DOHH2 (cell line): ENCODE data around the gene AFP.

Source experiments
- EZH2phosphoT487 ChIP-seq: fragments of 200-600 bp; sonication (generic); IDR thresholded peaks from 2 replicates; pipeline ENCODE4 v1.6.1; 2017; ENCODE audit warnings: borderline replicate concordance, mild to moderate bottlenecking, antibody characterized with exemption, low read length, moderate library complexity, mixed read lengths
- TF ChIP-seq, protein P1 (sequence below): fragments of 200-600 bp; sonication (generic); IDR thresholded peaks from one replicate; pipeline ENCODE4 v1.5.1; 2014; ENCODE audit warnings: antibody characterized with exemption, mild to moderate bottlenecking, low read depth, low read length; ENCODE audit not compliant: poor library complexity, severe bottlenecking

DNA sequence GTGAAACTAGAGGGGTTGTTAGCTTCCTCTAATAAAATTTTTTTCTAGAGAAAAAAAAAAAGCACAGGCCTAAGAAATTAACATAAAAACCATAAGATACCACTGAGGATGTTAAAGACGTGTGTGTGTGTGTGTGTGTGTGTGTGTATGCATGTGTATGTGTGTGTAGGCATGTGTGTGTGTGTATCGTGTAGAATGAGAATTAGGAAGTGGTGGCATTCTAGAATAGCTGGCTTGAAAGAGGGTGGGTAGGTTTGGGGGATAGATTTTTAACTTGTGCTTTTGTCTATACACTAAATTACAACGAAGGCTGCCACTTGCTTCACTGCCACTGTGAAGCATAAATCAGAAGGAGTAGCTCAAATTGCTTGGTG, 23.0 kb downstream of the AFP start:
- TF ChIP-seq, protein P1, sequence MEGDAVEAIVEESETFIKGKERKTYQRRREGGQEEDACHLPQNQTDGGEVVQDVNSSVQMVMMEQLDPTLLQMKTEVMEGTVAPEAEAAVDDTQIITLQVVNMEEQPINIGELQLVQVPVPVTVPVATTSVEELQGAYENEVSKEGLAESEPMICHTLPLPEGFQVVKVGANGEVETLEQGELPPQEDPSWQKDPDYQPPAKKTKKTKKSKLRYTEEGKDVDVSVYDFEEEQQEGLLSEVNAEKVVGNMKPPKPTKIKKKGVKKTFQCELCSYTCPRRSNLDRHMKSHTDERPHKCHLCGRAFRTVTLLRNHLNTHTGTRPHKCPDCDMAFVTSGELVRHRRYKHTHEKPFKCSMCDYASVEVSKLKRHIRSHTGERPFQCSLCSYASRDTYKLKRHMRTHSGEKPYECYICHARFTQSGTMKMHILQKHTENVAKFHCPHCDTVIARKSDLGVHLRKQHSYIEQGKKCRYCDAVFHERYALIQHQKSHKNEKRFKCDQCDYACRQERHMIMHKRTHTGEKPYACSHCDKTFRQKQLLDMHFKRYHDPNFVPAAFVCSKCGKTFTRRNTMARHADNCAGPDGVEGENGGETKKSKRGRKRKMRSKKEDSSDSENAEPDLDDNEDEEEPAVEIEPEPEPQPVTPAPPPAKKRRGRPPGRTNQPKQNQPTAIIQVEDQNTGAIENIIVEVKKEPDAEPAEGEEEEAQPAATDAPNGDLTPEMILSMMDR, result no peak
- no peak for TF ChIP-seq EZH2phosphoT487
